Measurements from ENCODE around the gene KCND1. TPM values are rescaled to one million over a fixed set of nuclear protein-coding genes. Genes with fewer than 3 reads are reported as not detected.

The KCND1 gene
- total and polyA plus RNA-seq, 2 experiments from 2014 or later = 2.7 to 5.6 TPM

DNA sequence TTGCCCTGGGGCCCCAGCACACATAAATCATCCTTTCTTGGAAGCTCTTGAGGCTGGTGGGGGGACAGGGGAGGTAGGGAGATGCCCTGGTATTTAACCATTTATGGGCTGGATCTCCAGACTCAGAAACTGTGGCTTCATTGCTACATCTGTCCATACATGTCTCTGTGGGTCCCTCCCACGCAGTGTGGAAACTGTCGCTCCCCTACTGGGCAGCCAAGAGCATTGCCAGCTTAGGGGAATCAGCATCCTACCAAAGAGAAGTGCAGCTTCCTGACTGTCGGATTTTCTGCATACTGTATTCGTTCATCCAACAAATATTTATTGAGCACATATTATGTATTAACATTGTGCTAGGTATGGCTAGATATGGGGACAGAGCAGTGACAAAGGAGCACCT, 26.7 kb upstream of the KCND1 start:
- Histone ChIP-seq H3K4me3 (no peak overlapping the region), H3K4me2 (no peak overlapping the region), H3K36me3 (ENCODE audit: insufficient read depth) (no peaks in the 10 kb centered on the region), H2AFZ (no peak overlapping the region), H3K27ac (ENCODE audit: low read depth) (no peak overlapping the region), H4K20me1 (replicated peaks; ENCODE audit: insufficient read depth) (peaks cover 3% of the 10 kb centered on the region; the same call in 1 of the 2 replicates), H3K79me2 (replicated peaks; ENCODE audit: insufficient read depth) (peaks cover 12% of the 10 kb centered on the region), H3K9me2 (ENCODE audit: insufficient read depth) (no peaks in the 10 kb centered on the region), H3K4me1 (ENCODE audit: insufficient read depth) (no peaks in the 10 kb centered on the region), H3F3A (replicated peaks; ENCODE audit: low read depth) (no peaks in the 10 kb centered on the region), H3K27me3 (ENCODE audit: insufficient read depth) (no peaks in the 10 kb centered on the region)
- peaks cover 62% of the 10 kb centered on the region for H3K36me3 Mint-ChIP-seq (ENCODE audit: low read depth)
- no peak overlapping the region for H3K27ac Mint-ChIP-seq
- H3K27me3 Mint-ChIP-seq (ENCODE audit: insufficient read depth, low read depth, poor library complexity) = peaks cover 5% of the 10 kb centered on the region
- no peak for TF ChIP-seq CTCF (conservative IDR thresholded peaks at IDR 0.05; ENCODE audit: low read depth in 2 of 2)
- TF ChIP-seq ZNF462 (CRISPR knock-in tag; IDR thresholded peaks at IDR 0.05) = no peak
- TF ChIP-seq ETS1 (IDR thresholded peaks at IDR 0.05) = no peak
- no peak for TF ChIP-seq POLR2AphosphoS5 (IDR thresholded peaks at IDR 0.05; ENCODE audit: low read depth)
- no peak for TF ChIP-seq ZNF114 (CRISPR knock-in tag; IDR thresholded peaks at IDR 0.05)
- no peak for TF ChIP-seq JUNB (IDR thresholded peaks at IDR 0.05; ENCODE audit: unreplicated experiment)
- TF ChIP-seq CREB1 (CRISPR knock-in tag; IDR thresholded peaks at IDR 0.05; ENCODE audit: low read depth) = no peak
- TF ChIP-seq REST (IDR thresholded peaks at IDR 0.05; ENCODE audit: unreplicated experiment) = no peak
- TF ChIP-seq EZH2 (IDR thresholded peaks at IDR 0.05; ENCODE audit: low read depth, unreplicated experiment) = no peak
- TF ChIP-seq NANOG (IDR thresholded peaks at IDR 0.05; ENCODE audit: borderline replicate concordance) = no peak
- TF ChIP-seq EZH2phosphoT487 (IDR thresholded peaks at IDR 0.05; ENCODE audit: unreplicated experiment) = no peak
- TF ChIP-seq STAT1 (IDR thresholded peaks at IDR 0.05; ENCODE audit: unreplicated experiment) = no peak
- no peak for TF ChIP-seq ZNF331 (CRISPR knock-in tag; IDR thresholded peaks at IDR 0.05; ENCODE audit: low read depth)
- no peaks in the 10 kb centered on the region for H3K9me3 Mint-ChIP-seq
- H3K4me3 Mint-ChIP-seq = no peak overlapping the region; the same call in 2 of the 3 replicates
- H3K4me1 Mint-ChIP-seq = peaks cover 8% of the 10 kb centered on the region; the same call in 2 of the 3 replicates
- DNase-seq (ENCODE audit: low spot score) = no peak
- no peak for ATAC-seq
